Loucy (cell line): ENCODE measurements around the gene CRYGC.

ENCODE experiments used
- H2AFZ ChIP-seq: fragments of 200-600 bp; sonication (generic); 2 replicates; pipeline ENCODE4 v1.6.0; 2016; ENCODE audit warnings: antibody characterized with exemption, mild to moderate bottlenecking, low read length, moderate library complexity
- H3F3A ChIP-seq: fragments of 200-600 bp; 2 replicates; pipeline ENCODE4 v1.6.0; 2016; ENCODE audit warnings: antibody characterized with exemption, low read depth, mild to moderate bottlenecking
- H3K27me3 ChIP-seq: fragments of 200-600 bp; sonication (generic); 2 replicates; pipeline ENCODE4 v1.6.1; 2014; ENCODE audit warnings: low read length, mild to moderate bottlenecking; ENCODE audit not compliant: insufficient read depth, poor library complexity, severe bottlenecking
- H3K36me3 ChIP-seq: fragments of 200-600 bp; sonication (generic); 2 replicates; pipeline ENCODE4 v1.6.1; 2016; ENCODE audit warnings: low read length; ENCODE audit not compliant: insufficient read depth
- H3K4me1 ChIP-seq: fragments of 200-600 bp; sonication (generic); 2 replicates; pipeline ENCODE4 v1.5.1; 2014; ENCODE audit warnings: low read length, mild to moderate bottlenecking; ENCODE audit not compliant: insufficient read depth, poor library complexity, severe bottlenecking
- H3K4me2 ChIP-seq: fragments of 200-600 bp; sonication (generic); 2 replicates; pipeline ENCODE4 v1.6.0; 2014; ENCODE audit warnings: antibody characterized with exemption, low read length, low read depth, mild to moderate bottlenecking; ENCODE audit not compliant: poor library complexity, severe bottlenecking
- H3K4me3 ChIP-seq: fragments of 200-600 bp; sonication (generic); 2 replicates; pipeline ENCODE4 v1.5.1; 2014; ENCODE audit warnings: low read length, mild to moderate bottlenecking, mixed read lengths; ENCODE audit not compliant: poor library complexity, severe bottlenecking
- H3K79me2 ChIP-seq: fragments of 200-600 bp; sonication (generic); 2 replicates; pipeline ENCODE4 v1.6.1; 2014; ENCODE audit warnings: low read length; ENCODE audit not compliant: insufficient read depth
- H3K9ac ChIP-seq: fragments of 200-600 bp; sonication (generic); 2 replicates; pipeline ENCODE4 v1.6.0; 2014; ENCODE audit warnings: mild to moderate bottlenecking, low read depth, low read length, moderate library complexity; ENCODE audit not compliant: poor library complexity, severe bottlenecking
- H3K9me2 ChIP-seq: fragments of 200-600 bp; sonication (generic); replicated peaks from 2 replicates; pipeline ENCODE4 v1.6.1; 2016; ENCODE audit warnings: low read depth, low read length, mixed read lengths
- H3K9me3 ChIP-seq: fragments of 200-600 bp; sonication (generic); 2 replicates; pipeline ENCODE4 v1.6.1; 2014; ENCODE audit warnings: mild to moderate bottlenecking, antibody characterized with exemption, low read length, low read depth; ENCODE audit not compliant: insufficient read depth
- H4K20me1 ChIP-seq: fragments of 200-600 bp; sonication (generic); 2 replicates; pipeline ENCODE4 v1.6.0; 2014; ENCODE audit warnings: antibody characterized with exemption, low read length, mild to moderate bottlenecking; ENCODE audit not compliant: insufficient read depth, poor library complexity, severe bottlenecking
- EZH2phosphoT487 ChIP-seq: fragments of 200-600 bp; IDR thresholded peaks from 2 replicates; pipeline ENCODE4 v1.6.1; 2018; ENCODE audit warnings: antibody characterized with exemption, mild to moderate bottlenecking, moderate library complexity, borderline replicate concordance
- TF ChIP-seq, protein P1 (sequence below): fragments of 200-600 bp; sonication (generic); conservative IDR thresholded peaks from 2 replicates; pipeline ENCODE4 v1.5.1; 2014; ENCODE audit warnings: mild to moderate bottlenecking, antibody characterized with exemption, low read length

Gene CRYGC

DNA sequence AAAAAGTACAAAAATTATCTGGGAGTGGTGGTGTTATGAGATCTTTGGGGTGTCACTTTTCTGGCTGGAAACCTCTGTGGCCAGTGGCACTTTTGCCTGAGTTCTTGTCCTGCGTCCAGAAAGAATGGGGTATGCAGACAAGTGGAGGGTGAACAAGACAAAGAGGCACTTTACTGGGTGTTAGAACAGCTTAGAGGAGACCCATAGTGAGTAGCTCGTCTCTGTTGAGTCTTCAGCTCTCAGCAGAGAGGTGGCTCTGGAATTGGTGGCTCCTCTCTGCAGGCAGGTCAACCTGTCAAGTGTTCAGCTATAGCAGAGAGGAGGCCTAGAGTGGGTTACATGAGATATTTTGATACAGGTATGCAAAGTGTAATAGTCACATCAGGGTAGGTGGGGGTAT lies 31.4 kb downstream of the CRYGC start:
- no peaks in the 10 kb centered on the region for H3K36me3 ChIP-seq
- H2AFZ ChIP-seq: no peak overlapping the region
- H3K9ac ChIP-seq: no peak overlapping the region
- no peak overlapping the region for H3K4me3 ChIP-seq
- no peaks in the 10 kb centered on the region for H3K27me3 ChIP-seq
- TF ChIP-seq, protein P1, sequence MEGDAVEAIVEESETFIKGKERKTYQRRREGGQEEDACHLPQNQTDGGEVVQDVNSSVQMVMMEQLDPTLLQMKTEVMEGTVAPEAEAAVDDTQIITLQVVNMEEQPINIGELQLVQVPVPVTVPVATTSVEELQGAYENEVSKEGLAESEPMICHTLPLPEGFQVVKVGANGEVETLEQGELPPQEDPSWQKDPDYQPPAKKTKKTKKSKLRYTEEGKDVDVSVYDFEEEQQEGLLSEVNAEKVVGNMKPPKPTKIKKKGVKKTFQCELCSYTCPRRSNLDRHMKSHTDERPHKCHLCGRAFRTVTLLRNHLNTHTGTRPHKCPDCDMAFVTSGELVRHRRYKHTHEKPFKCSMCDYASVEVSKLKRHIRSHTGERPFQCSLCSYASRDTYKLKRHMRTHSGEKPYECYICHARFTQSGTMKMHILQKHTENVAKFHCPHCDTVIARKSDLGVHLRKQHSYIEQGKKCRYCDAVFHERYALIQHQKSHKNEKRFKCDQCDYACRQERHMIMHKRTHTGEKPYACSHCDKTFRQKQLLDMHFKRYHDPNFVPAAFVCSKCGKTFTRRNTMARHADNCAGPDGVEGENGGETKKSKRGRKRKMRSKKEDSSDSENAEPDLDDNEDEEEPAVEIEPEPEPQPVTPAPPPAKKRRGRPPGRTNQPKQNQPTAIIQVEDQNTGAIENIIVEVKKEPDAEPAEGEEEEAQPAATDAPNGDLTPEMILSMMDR: no peak
- TF ChIP-seq EZH2phosphoT487: no peak
- peaks cover 5% of the 10 kb centered on the region for H3F3A ChIP-seq
- H3K4me2 ChIP-seq: no peak overlapping the region
- no peaks in the 10 kb centered on the region for H3K9me2 ChIP-seq
- no peaks in the 10 kb centered on the region for H3K79me2 ChIP-seq
- H4K20me1 ChIP-seq: no peaks in the 10 kb centered on the region
- H3K9me3 ChIP-seq: no peaks in the 10 kb centered on the region
- peaks cover 13% of the 10 kb centered on the region for H3K4me1 ChIP-seq

DNA sequence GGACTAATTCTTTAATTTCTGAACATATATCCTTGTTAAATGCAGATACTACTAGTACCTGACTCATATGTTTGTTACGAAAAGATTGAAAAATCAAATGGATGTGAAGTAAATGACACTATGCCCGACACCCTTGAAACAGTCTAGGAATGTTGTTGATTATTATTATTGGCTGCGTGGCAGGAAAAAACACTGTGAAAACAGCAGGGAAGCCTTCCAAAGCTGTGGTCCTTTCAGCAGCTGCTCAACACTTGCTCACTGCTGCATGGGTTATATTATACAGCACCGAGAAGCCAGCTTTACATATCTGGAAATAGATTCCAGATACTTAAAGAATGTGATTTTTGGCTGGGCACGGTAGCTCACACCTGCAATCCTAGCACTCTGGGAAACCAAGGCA lies 31.8 kb downstream of the CRYGC start:
- no peak overlapping the region for H2AFZ ChIP-seq
- H3F3A ChIP-seq: peaks cover 5% of the 10 kb centered on the region
- H3K79me2 ChIP-seq: no peaks in the 10 kb centered on the region
- H3K9me3 ChIP-seq: no peaks in the 10 kb centered on the region
- H3K27me3 ChIP-seq: no peaks in the 10 kb centered on the region
- TF ChIP-seq EZH2phosphoT487: no peak
- TF ChIP-seq, protein P1: no peak
- no peaks in the 10 kb centered on the region for H3K9me2 ChIP-seq
- H3K4me2 ChIP-seq: no peak overlapping the region
- no peak overlapping the region for H3K4me3 ChIP-seq
- no peaks in the 10 kb centered on the region for H4K20me1 ChIP-seq
- H3K4me1 ChIP-seq: peaks cover 13% of the 10 kb centered on the region
- H3K9ac ChIP-seq: no peak overlapping the region
- no peaks in the 10 kb centered on the region for H3K36me3 ChIP-seq

DNA sequence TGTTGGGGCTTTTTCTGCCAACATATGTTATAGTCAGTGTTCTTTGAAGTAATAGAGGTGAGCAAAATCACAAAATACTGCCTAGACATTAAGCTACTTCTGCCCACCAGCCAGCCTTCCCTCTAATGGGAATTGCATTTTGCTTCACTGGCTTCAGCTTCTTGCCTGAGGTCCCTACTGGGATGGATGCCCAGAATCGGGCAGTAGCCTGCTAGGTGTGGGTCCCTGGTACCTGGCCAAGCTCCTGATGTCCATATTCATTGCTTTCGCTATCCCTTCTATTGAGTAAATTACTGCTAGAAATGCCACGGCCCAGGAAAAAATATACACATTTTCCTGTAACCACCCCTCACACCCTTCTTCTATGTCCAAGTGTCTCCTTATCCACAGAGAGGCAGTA lies 32.3 kb downstream of the CRYGC start:
- Histone ChIP-seq H3K4me3 (no peak overlapping the region), H3K36me3 (no peaks in the 10 kb centered on the region), H3F3A (peaks cover 5% of the 10 kb centered on the region), H3K9ac (no peak overlapping the region), H3K27me3 (no peaks in the 10 kb centered on the region), H3K4me2 (no peak overlapping the region), H3K4me1 (peaks cover 13% of the 10 kb centered on the region), H3K79me2 (no peaks in the 10 kb centered on the region), H3K9me3 (no peaks in the 10 kb centered on the region), H4K20me1 (no peaks in the 10 kb centered on the region), H2AFZ (no peak overlapping the region), H3K9me2 (no peaks in the 10 kb centered on the region)
- TF ChIP-seq, protein P1: no peak
- TF ChIP-seq EZH2phosphoT487: no peak
